Ovary (tissue), 3 donors: ENCODE results near the gene SHISA9.

Source experiments
- POLR2A ChIP-seq: fragments of 450-650 bp; IDR thresholded peaks from one replicate; pipeline ENCODE4 v1.6.1; 2017; ENCODE audit warnings: antibody characterized with exemption, mild to moderate bottlenecking, moderate library complexity
- TF ChIP-seq, protein P1 (sequence below), 3 donors: fragments of 450-650 bp in 2 of 3; fragments of 200-600 bp in 1 of 3; IDR thresholded peaks; one replicate each; pipeline versions ENCODE4 v1.5.1 to v1.8.0; 2016 to 2022; ENCODE audit warnings: antibody characterized with exemption in 3 of 3, mild to moderate bottlenecking in 1 of 3
- donor health status: DM: no; HTN: no; CAD: no.

DNA sequence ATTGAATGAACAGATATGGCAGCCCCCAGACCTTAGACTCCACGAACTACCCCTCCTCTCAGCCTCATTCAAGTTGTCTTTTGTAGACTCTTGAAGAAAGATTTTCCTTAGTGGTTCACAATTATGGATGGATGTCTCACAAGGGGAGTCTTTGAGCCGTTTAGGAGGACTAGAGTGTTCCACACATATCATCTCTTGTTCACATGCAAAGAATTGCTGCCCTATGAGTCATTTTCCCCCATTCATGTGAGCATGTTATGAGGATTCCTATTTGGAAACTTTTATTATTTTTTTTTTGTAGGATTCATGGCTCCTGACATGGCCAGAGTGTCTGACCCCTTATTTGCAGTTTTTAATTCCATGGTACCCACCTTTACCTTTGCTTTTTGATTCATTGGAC is 237.1 kb downstream of the SHISA9 start:
- TF ChIP-seq, protein P1, sequence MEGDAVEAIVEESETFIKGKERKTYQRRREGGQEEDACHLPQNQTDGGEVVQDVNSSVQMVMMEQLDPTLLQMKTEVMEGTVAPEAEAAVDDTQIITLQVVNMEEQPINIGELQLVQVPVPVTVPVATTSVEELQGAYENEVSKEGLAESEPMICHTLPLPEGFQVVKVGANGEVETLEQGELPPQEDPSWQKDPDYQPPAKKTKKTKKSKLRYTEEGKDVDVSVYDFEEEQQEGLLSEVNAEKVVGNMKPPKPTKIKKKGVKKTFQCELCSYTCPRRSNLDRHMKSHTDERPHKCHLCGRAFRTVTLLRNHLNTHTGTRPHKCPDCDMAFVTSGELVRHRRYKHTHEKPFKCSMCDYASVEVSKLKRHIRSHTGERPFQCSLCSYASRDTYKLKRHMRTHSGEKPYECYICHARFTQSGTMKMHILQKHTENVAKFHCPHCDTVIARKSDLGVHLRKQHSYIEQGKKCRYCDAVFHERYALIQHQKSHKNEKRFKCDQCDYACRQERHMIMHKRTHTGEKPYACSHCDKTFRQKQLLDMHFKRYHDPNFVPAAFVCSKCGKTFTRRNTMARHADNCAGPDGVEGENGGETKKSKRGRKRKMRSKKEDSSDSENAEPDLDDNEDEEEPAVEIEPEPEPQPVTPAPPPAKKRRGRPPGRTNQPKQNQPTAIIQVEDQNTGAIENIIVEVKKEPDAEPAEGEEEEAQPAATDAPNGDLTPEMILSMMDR (IDR thresholded peaks at IDR 0.05) = no peak
- TF ChIP-seq POLR2A = no peak
